Osteocyte (in vitro differentiated cells): Measurements from ENCODE around the gene TRERF1. TPM values are rescaled to one million over a fixed set of nuclear protein-coding genes. Genes with fewer than 3 reads are reported as not detected.

ENCODE experiments used
- DNase-seq: peaks from one replicate; pipeline ENCODE4 v3.0.0; 2021; ENCODE audit warnings: mixed read lengths; ENCODE audit not compliant: unreplicated experiment; ENCODE audit errors: extremely low spot score
- H3K27ac Mint-ChIP-seq: one replicate; pipeline ENCODE4 v1.8.0; 2021; ENCODE audit warnings: mild to moderate bottlenecking, mixed read lengths; ENCODE audit not compliant: unreplicated experiment
- H3K27me3 Mint-ChIP-seq: one replicate; pipeline ENCODE4 v1.8.0; 2021; ENCODE audit warnings: mixed read lengths; ENCODE audit not compliant: unreplicated experiment
- H3K36me3 Mint-ChIP-seq: one replicate; pipeline ENCODE4 v1.8.0; 2021; ENCODE audit warnings: mixed read lengths; ENCODE audit not compliant: unreplicated experiment
- H3K4me1 Mint-ChIP-seq: one replicate; pipeline ENCODE4 v1.8.0; 2021; ENCODE audit warnings: mixed read lengths; ENCODE audit not compliant: unreplicated experiment
- H3K4me3 Mint-ChIP-seq: one replicate; pipeline ENCODE4 v1.8.0; 2021; ENCODE audit warnings: mild to moderate bottlenecking, moderate library complexity, mixed read lengths; ENCODE audit not compliant: unreplicated experiment
- H3K9me3 Mint-ChIP-seq: one replicate; pipeline ENCODE4 v1.8.0; 2021; ENCODE audit warnings: mixed read lengths; ENCODE audit not compliant: unreplicated experiment
- total RNA-seq: library from RNA; stranded (reverse); gene quantifications from 2 replicates; pipeline ENCODE4 v1.2.1, GENCODE V29; 2021
- TF ChIP-seq, protein P1 (sequence below): fragments of 200-600 bp; sonication (generic); IDR thresholded peaks from 2 replicates; pipeline ENCODE4 v1.5.0; 2021; ENCODE audit warnings: antibody characterized with exemption, mild to moderate bottlenecking, moderate library complexity

The TRERF1 gene
- total RNA-seq, 1 donor from 2014 or later = 6.4 TPM

DNA sequence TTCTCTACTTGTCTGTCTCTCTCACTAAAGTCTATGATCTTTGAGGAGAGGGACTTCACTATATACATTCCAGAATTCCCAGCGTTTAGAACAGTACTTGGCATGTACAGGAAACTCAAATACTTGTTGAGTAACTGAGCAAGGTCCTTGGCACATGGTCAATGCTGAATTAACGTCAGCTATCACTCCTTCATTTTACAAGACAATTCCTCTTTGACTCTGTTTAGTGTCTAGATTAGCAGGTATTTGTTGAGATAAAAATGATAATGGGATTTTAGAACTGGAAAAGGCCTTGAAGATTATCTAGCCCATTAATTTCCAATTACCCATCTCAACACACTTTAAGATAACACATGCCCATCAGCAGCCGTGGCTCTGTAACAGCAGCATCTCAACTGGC lies 250.3 kb downstream of the TRERF1 start:
- Mint-ChIP-seq H3K27ac (peak overlapping the region; percentile 63), H3K4me1 (peaks cover 15% of the 10 kb centered on the region), H3K9me3 (peaks cover 5% of the 10 kb centered on the region), H3K36me3 (peaks cover 18% of the 10 kb centered on the region), H3K4me3 (no peak overlapping the region), H3K27me3 (no peaks in the 10 kb centered on the region)
- TF ChIP-seq, protein P1, sequence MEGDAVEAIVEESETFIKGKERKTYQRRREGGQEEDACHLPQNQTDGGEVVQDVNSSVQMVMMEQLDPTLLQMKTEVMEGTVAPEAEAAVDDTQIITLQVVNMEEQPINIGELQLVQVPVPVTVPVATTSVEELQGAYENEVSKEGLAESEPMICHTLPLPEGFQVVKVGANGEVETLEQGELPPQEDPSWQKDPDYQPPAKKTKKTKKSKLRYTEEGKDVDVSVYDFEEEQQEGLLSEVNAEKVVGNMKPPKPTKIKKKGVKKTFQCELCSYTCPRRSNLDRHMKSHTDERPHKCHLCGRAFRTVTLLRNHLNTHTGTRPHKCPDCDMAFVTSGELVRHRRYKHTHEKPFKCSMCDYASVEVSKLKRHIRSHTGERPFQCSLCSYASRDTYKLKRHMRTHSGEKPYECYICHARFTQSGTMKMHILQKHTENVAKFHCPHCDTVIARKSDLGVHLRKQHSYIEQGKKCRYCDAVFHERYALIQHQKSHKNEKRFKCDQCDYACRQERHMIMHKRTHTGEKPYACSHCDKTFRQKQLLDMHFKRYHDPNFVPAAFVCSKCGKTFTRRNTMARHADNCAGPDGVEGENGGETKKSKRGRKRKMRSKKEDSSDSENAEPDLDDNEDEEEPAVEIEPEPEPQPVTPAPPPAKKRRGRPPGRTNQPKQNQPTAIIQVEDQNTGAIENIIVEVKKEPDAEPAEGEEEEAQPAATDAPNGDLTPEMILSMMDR = no peak
- DNase-seq = no peak

DNA sequence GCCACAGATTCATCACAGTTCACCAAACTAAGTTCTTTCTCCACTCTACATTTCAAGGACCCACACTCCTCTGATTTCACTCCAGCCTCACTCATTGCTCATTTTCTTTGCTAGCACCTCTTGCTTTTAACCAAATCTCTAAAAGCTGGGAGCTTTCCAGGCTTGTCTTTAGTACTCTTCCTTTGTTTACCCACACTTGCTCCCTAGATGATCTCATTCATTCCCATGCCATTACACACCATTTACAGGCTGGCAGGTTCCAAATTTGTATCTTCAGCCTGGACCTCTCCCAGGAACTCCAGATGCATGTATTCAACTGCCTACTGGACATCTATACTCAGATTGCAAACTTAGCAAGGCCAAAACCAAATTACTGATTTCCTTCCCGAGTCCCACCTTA lies 251.7 kb downstream of the TRERF1 start:
- peak overlapping the region; percentile 51 for H3K27ac Mint-ChIP-seq
- no peak for DNase-seq
- no peak overlapping the region for H3K4me3 Mint-ChIP-seq
- peaks cover 15% of the 10 kb centered on the region for H3K4me1 Mint-ChIP-seq
- H3K27me3 Mint-ChIP-seq = no peaks in the 10 kb centered on the region
- H3K36me3 Mint-ChIP-seq = peaks cover 13% of the 10 kb centered on the region
- TF ChIP-seq, protein P1 = no peak
- peaks cover 5% of the 10 kb centered on the region for H3K9me3 Mint-ChIP-seq

DNA sequence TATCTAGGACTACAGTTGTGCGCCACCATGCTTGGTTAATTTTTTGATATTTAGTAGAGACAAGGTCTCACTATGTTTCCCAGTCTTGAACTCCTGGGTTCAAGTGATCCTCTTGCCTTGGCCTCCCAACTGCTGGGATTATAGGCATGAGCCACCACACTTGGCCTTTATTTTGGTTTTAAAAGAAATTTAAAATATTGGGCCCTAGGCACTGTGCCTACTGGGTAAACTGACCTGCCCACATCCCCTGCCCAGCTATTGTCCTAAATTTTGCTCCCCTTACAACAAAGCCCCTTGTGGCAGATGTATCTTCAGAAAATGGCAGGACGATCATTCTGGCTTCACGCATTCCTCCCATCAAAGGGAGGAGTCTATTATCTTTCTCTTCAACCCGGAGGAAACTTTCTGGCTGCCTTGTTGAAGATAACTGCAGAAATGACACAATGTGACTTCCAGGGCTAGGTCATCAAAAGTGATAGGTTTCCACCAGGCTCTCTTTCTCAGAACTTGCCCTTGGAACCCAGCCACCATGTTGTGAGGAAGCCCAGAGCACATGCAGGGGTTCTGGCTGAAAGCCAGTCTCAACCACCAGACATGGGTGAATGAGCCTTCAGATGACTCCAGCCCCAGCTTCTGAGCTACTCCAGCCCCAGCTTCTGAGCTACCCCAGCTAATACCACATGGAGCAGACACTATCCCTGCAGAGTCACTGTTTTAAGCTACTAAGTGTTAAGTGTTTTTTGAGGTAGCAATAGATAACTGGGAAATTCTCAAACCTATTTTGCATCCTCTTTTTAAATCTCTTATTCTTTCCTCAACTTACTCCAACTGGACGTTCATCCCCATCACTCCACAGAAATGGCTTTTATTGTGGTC lies 252.4 kb downstream of the TRERF1 start:
- H3K4me3 Mint-ChIP-seq = no peak overlapping the region
- H3K9me3 Mint-ChIP-seq = peaks cover 5% of the 10 kb centered on the region
- H3K36me3 Mint-ChIP-seq = peaks cover 6% of the 10 kb centered on the region
- no peaks in the 10 kb centered on the region for H3K27me3 Mint-ChIP-seq
- peak overlapping the region; percentile 51 for H3K27ac Mint-ChIP-seq
- peaks cover 15% of the 10 kb centered on the region for H3K4me1 Mint-ChIP-seq
- no peak for DNase-seq
- TF ChIP-seq, protein P1 = no peak

DNA sequence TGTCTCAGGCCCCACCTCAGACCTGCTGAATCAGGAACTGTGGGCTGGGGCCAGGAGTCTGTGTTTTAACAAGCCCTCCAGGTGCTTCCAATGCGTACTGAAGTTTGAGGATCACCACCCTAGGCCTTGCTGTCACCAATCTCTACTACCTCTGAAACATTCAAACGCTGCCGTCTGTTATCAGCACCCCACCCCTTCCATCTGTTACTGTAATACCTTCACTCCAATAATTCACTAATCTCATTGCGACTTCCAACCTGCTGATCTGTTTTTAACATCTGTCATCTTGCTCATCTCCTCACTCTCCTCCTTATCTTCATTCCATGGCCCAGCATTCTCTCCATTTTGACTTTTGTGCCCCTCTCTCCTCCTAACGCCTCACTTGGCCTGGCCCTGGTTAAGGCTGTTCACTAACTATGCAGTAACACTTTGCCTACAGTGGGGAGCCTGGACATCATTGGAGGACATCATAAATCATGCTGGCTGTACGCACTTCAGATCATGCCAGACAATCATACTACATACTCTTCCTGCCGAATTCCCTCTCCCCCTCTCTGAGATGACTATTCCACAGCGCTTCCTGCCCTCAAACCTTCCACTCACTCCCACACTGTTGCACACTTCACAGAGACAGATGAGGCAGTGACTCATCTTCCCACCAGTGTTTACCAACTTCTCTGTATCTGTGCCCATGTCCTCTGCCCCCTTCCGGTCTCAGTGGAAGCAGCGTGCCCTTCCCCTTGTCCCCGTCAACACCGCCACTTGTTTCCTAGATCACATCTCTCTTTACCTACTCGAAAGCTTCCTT lies 254.0 kb downstream of the TRERF1 start:
- Mint-ChIP-seq H3K27ac (no peak overlapping the region), H3K4me1 (peaks cover 26% of the 10 kb centered on the region), H3K36me3 (peaks cover 5% of the 10 kb centered on the region), H3K27me3 (no peaks in the 10 kb centered on the region), H3K4me3 (no peak overlapping the region), H3K9me3 (peaks cover 5% of the 10 kb centered on the region)
- no peak for DNase-seq
- TF ChIP-seq, protein P1 = no peak

DNA sequence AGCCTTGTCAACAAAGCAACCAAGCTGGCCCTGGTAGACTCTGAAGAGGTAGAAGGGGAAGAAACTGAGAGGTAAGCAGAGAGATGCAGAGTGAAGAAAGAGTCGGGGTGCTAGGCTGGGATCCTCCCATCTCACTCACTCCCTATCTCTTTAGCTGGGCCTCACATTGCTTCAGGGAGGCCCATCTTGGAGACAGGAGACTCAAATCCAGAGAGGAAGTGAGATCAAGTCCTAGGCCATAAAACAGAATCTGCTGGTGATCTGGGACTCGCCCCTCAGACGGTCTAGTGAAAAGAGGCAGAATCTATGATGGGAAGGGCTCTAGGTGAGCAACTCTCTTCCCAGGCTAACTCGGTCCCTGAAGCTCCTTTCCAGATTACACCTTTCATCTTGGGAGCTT lies 256.3 kb downstream of the TRERF1 start:
- Mint-ChIP-seq H3K27ac (no peak overlapping the region), H3K4me3 (no peak overlapping the region), H3K4me1 (peaks cover 33% of the 10 kb centered on the region), H3K27me3 (no peaks in the 10 kb centered on the region), H3K36me3 (peaks cover 5% of the 10 kb centered on the region), H3K9me3 (peaks cover 5% of the 10 kb centered on the region)
- TF ChIP-seq, protein P1 = no peak
- no peak for DNase-seq
